GM23248 (cell line): ENCODE data around the gene RNF213. TPM values are rescaled to one million over a fixed set of nuclear protein-coding genes. Genes with fewer than 3 reads are reported as not detected.
"Not testable (repeated sequence)": the region's sequence is repeated elsewhere in the genome, so short reads cannot be mapped to it uniquely, and the experiment has no call there.

Experiments
- DNase-seq: peaks from one replicate; pipeline ENCODE4 v3.0.0-alpha.2; 2015
- H2AFZ ChIP-seq: fragments of 200-600 bp; sonication (generic); 2 replicates; pipeline ENCODE4 v1.6.1; 2016; ENCODE audit warnings: antibody characterized with exemption
- H3F3A ChIP-seq: fragments of 200-600 bp; sonication (generic); 2 replicates; pipeline ENCODE4 v1.6.1; 2016; ENCODE audit warnings: mild to moderate bottlenecking, antibody characterized with exemption, mixed run types; ENCODE audit not compliant: insufficient read depth
- H3K27ac ChIP-seq: fragments of 200-600 bp; sonication (generic); 2 replicates; pipeline ENCODE4 v1.5.1; 2016; ENCODE audit warnings: mild to moderate bottlenecking
- H3K27me3 ChIP-seq: fragments of 200-600 bp; sonication (generic); replicated peaks from 2 replicates; pipeline ENCODE4 v1.6.1; 2016; ENCODE audit warnings: mild to moderate bottlenecking; ENCODE audit not compliant: insufficient read depth
- H3K36me3 ChIP-seq: fragments of 200-600 bp; sonication (generic); 2 replicates; pipeline ENCODE4 v1.6.1; 2016; ENCODE audit warnings: low read depth, mild to moderate bottlenecking
- H3K4me1 ChIP-seq: fragments of 200-600 bp; sonication (generic); 2 replicates; pipeline ENCODE4 v1.6.1; 2016; ENCODE audit warnings: mild to moderate bottlenecking; ENCODE audit not compliant: insufficient read depth
- H3K4me2 ChIP-seq: fragments of 200-600 bp; sonication (generic); one replicate; pipeline ENCODE4 v1.6.1; 2016; ENCODE audit warnings: mild to moderate bottlenecking; ENCODE audit not compliant: unreplicated experiment
- H3K4me3 ChIP-seq: fragments of 200-600 bp; sonication (generic); 2 replicates; pipeline ENCODE4 v1.5.1; 2016; ENCODE audit warnings: mild to moderate bottlenecking
- H3K79me2 ChIP-seq: fragments of 200-600 bp; sonication (generic); 2 replicates; pipeline ENCODE4 v1.6.1; 2016; ENCODE audit warnings: mild to moderate bottlenecking; ENCODE audit not compliant: insufficient read depth
- H3K9ac ChIP-seq: fragments of 200-600 bp; sonication (generic); 2 replicates; pipeline ENCODE4 v1.6.1; 2016; ENCODE audit warnings: mild to moderate bottlenecking
- H3K9me2 ChIP-seq: fragments of 200-600 bp; sonication (generic); 2 replicates; pipeline ENCODE4 v1.6.1; 2016; ENCODE audit warnings: mixed run types, mild to moderate bottlenecking, moderate library complexity; ENCODE audit not compliant: insufficient read depth
- H3K9me3 ChIP-seq: fragments of 200-600 bp; sonication (generic); one replicate; pipeline ENCODE4 v1.6.1; 2017; ENCODE audit warnings: low read depth
- H4K20me1 ChIP-seq: fragments of 200-600 bp; sonication (generic); 2 replicates; pipeline ENCODE4 v1.6.0; 2016; ENCODE audit not compliant: insufficient read depth
- EZH2 ChIP-seq: fragments of 200-600 bp; sonication (generic); IDR thresholded peaks from 2 replicates; pipeline ENCODE4 v1.6.1; 2018; ENCODE audit warnings: antibody characterized with exemption, mild to moderate bottlenecking; ENCODE audit not compliant: insufficient read depth, poor library complexity, severe bottlenecking
- EZH2phosphoT487 ChIP-seq: fragments of 200-600 bp; sonication (generic); IDR thresholded peaks from 2 replicates; pipeline ENCODE4 v1.6.1; 2018; ENCODE audit warnings: antibody characterized with exemption, moderate library complexity, mild to moderate bottlenecking, low read depth; ENCODE audit not compliant: insufficient read depth
- WGBS, 2 experiments: methylation state at CpG; one replicate each; pipeline ENCODE4 v1.1.6; 2015 to 2017; ENCODE audit warnings: low lambda C conversion rate in 2 of 2, low coverage in 1 of 2; ENCODE audit errors: missing lambda C conversion rate in 2 of 2; 5-methylcytosine and 5-hydroxymethylcytosine counted together
- in situ Hi-C: fragments of 300-500 bp; cut with MboI; formaldehyde crosslinking; loops from 2 replicates; pipeline ENCODE4 v1.15.0; 2020
- polyA plus RNA-seq: library from polyadenylated mRNA; unstranded; fragments of >200 nt; fragmentation: Nextera tagmentation; extraction: Ambion mirVana; gene quantifications from 2 replicates; pipeline ENCODE4 v1.2.1, GENCODE V29; 2016
- total RNA-seq: library from RNA; depleted of rRNA; stranded (reverse); fragments of >200 nt; shearing (Covaris generic); gene quantifications from 2 replicates; pipeline ENCODE4 v1.2.3, GENCODE V29; 2014

Gene RNF213
- total and polyA plus RNA-seq, 2 experiments from 2014 or later, result 18.8 to 45.0 TPM

- no peak for DNase-seq
- Histone ChIP-seq H3K79me2 (no peaks in the 10 kb centered on the region), H3K4me1 (no peaks in the 10 kb centered on the region), H3K27me3 (no peaks in the 10 kb centered on the region), H3K4me3 (no peak overlapping the region), H3F3A (no peaks in the 10 kb centered on the region), H3K9me3 (peaks cover 2% of the 10 kb centered on the region), H4K20me1 (no peaks in the 10 kb centered on the region), H3K36me3 (peaks cover 14% of the 10 kb centered on the region), H3K27ac (no peak overlapping the region), H3K9ac (no peak overlapping the region), H3K4me2 (no peak overlapping the region), H2AFZ (no peak overlapping the region), H3K9me2 (no peaks in the 10 kb centered on the region)
- 84 to 86% methylated on average over 17 of the region's 17 CpGs for WGBS, 2 experiments
- TF ChIP-seq EZH2, result no peak
- no peak for TF ChIP-seq EZH2phosphoT487
- in situ Hi-C loops, result no loop called here
Measured at GRCh38 chr17:80236911-80237310, 23.7 kb upstream of the RNF213 start.

GRCh38 chr17:80237386-80237785, 23.3 kb upstream of the RNF213 start:
- Histone ChIP-seq H2AFZ (no peak overlapping the region), H3K9ac (no peak overlapping the region), H3K9me3 (no peaks in the 10 kb centered on the region), H3F3A (no peaks in the 10 kb centered on the region), H4K20me1 (no peaks in the 10 kb centered on the region), H3K4me1 (no peaks in the 10 kb centered on the region), H3K36me3 (peaks cover 10% of the 10 kb centered on the region), H3K4me2 (no peak overlapping the region), H3K27ac (no peak overlapping the region), H3K79me2 (no peaks in the 10 kb centered on the region), H3K9me2 (no peaks in the 10 kb centered on the region), H3K27me3 (no peaks in the 10 kb centered on the region), H3K4me3 (no peak overlapping the region)
- TF ChIP-seq EZH2phosphoT487 (no peak), EZH2 (no peak)
- WGBS, 2 experiments, result 96 to 97% methylated on average over 10 of the region's 10 CpGs
- DNase-seq, result no peak
- in situ Hi-C loops, result no loop called here

GRCh38 chr17:80242505-80242904, 18.1 kb upstream of the RNF213 start:
- Histone ChIP-seq H3K9ac (no peak overlapping the region), H3K4me3 (no peak overlapping the region), H3K4me2 (no peak overlapping the region), H3K9me2 (no peaks in the 10 kb centered on the region), H3K27me3 (no peaks in the 10 kb centered on the region), H2AFZ (no peak overlapping the region), H3K9me3 (no peaks in the 10 kb centered on the region), H3K27ac (no peak overlapping the region), H3K36me3 (peaks cover 4% of the 10 kb centered on the region; the same call in 1 of the 2 replicates), H3K79me2 (no peaks in the 10 kb centered on the region), H3K4me1 (no peaks in the 10 kb centered on the region), H3F3A (no peaks in the 10 kb centered on the region), H4K20me1 (no peaks in the 10 kb centered on the region)
- 75 to 78% methylated on average over 13 to 14 of the region's 14 CpGs for WGBS, 2 experiments
- TF ChIP-seq EZH2phosphoT487, result no peak
- no peak for TF ChIP-seq EZH2
- in situ Hi-C loops, result no loop called here
- no peak for DNase-seq

- no peak overlapping the region for H3K9ac ChIP-seq
- no peak overlapping the region for H3K27ac ChIP-seq
- H3K36me3 ChIP-seq, result no peaks in the 10 kb centered on the region
- in situ Hi-C loops, result no loop called here
- no peak for DNase-seq
- no peak for TF ChIP-seq EZH2
- TF ChIP-seq EZH2phosphoT487, result no peak
- WGBS, 2 experiments, result 94 to 95% methylated on average over 25 to 26 of the region's 26 CpGs
- no peaks in the 10 kb centered on the region for H3K27me3 ChIP-seq
- no peaks in the 10 kb centered on the region for H3K79me2 ChIP-seq
- H2AFZ ChIP-seq, result no peak overlapping the region
- H4K20me1 ChIP-seq, result no peaks in the 10 kb centered on the region
- H3K9me3 ChIP-seq, result no peaks in the 10 kb centered on the region
- H3K4me3 ChIP-seq, result no peak overlapping the region
- no peaks in the 10 kb centered on the region for H3K4me1 ChIP-seq
- H3K9me2 ChIP-seq, result no peaks in the 10 kb centered on the region
- H3K4me2 ChIP-seq, result no peak overlapping the region
- no peaks in the 10 kb centered on the region for H3F3A ChIP-seq
Measured at GRCh38 chr17:80243526-80244433, 16.9 kb upstream of the RNF213 start.

- H3K4me1 ChIP-seq, H3K4me3 ChIP-seq, H3K9me2 ChIP-seq, H3F3A ChIP-seq, H3K9ac ChIP-seq, H3K9me3 ChIP-seq, DNase-seq, H3K79me2 ChIP-seq, H3K36me3 ChIP-seq, H4K20me1 ChIP-seq, H3K4me2 ChIP-seq, in situ Hi-C loops, H3K27ac ChIP-seq, H3K27me3 ChIP-seq, H2AFZ ChIP-seq: not testable (repeated sequence)
- 85 to 93% methylated on average over 6 of the region's 6 CpGs for WGBS, 2 experiments
Measured at GRCh38 chr17:80244448-80244847, 16.2 kb upstream of the RNF213 start.
